SK-N-SH (cell line): ENCODE data around the gene CCL24. TPM values are rescaled to one million over a fixed set of nuclear protein-coding genes. Genes with fewer than 3 reads are reported as not detected.

Experiments used
- CTCF ChIA-PET: fragments of 300-600, 350-600 bp; formaldehyde crosslinking; extraction: SDS; loops from one replicate; lab custom pipeline; 2021; lab: Yijun Ruan, JAX
- POLR2A ChIA-PET: fragments of 350-600 bp; sonication (Branson Sonifier 250); formaldehyde crosslinking; extraction: SDS; loops from one replicate; lab custom pipeline; 2020; ENCODE audit warnings: antibody characterized with exemption, inconsistent platforms; lab: Yijun Ruan, JAX
- DNase-seq: peaks from one replicate; pipeline ENCODE4 v3.0.0; 2012
- H2AFZ ChIP-seq: fragments of 200-600 bp; sonication (generic); 2 replicates; pipeline ENCODE4 v1.8.1; 2016; ENCODE audit warnings: antibody characterized with exemption, mild to moderate bottlenecking, low read depth
- H3F3A ChIP-seq: fragments of 200-600 bp; sonication (generic); replicated peaks from 2 replicates; pipeline ENCODE3; 2016; ENCODE audit warnings: antibody characterized with exemption, mild to moderate bottlenecking; ENCODE audit not compliant: insufficient read depth
- H3K27ac ChIP-seq, 2 experiments: fragments of 200-500 bp in 1 of 2; fragments of 200-600 bp in 1 of 2; sonication (Bioruptor generic) in 1 of 2; sonication (generic), shearing (Covaris generic) in 1 of 2; 2 replicates each; pipeline versions ENCODE4 v1.5.1 to v1.6.1; 2014 to 2016; ENCODE audit warnings: low read depth in 2 of 2, inconsistent platforms in 1 of 2, low read length in 1 of 2, mild to moderate bottlenecking in 1 of 2, mixed read lengths in 1 of 2
- H3K27me3 ChIP-seq: fragments of 200-600 bp; sonication (generic), shearing (Covaris generic); 2 replicates; pipeline ENCODE4 v1.6.1; 2016; ENCODE audit warnings: mixed run types; ENCODE audit not compliant: insufficient read depth
- H3K36me3 ChIP-seq, 2 experiments: fragments of 200-500 bp in 1 of 2; fragments of 200-600 bp in 1 of 2; sonication (Bioruptor generic) in 1 of 2; sonication (generic) in 1 of 2; replicated peaks in 1 of 2; 2 replicates each; pipeline versions ENCODE3 to v1.5.1; 2014 to 2016; ENCODE audit warnings: low read length in 1 of 2, mild to moderate bottlenecking in 1 of 2; ENCODE audit not compliant: insufficient read depth in 2 of 2, control insufficient read depth in 1 of 2
- H3K4me1 ChIP-seq, 2 experiments: fragments of 200-500 bp in 1 of 2; fragments of 200-600 bp in 1 of 2; sonication (Bioruptor generic) in 1 of 2; sonication (generic), shearing (Covaris generic) in 1 of 2; 2 replicates each; pipeline versions ENCODE4 v1.5.1 to v1.6.1; 2014 to 2016; ENCODE audit warnings: low read depth in 1 of 2, low read length in 1 of 2, mixed run types in 1 of 2; ENCODE audit not compliant: insufficient read depth in 2 of 2, control insufficient read depth in 1 of 2
- H3K4me2 ChIP-seq: fragments of 200-600 bp; sonication (generic), shearing (Covaris generic); 2 replicates; pipeline ENCODE4 v1.6.1; 2017; ENCODE audit warnings: mixed run types
- H3K4me3 ChIP-seq, 2 experiments: fragments of 200-500 bp in 1 of 2; fragments of 200-600 bp in 1 of 2; sonication (Bioruptor generic) in 1 of 2; sonication (generic), shearing (Covaris generic) in 1 of 2; 2 replicates each; pipeline versions ENCODE4 v1.5.1 to v1.8.1; 2014 to 2016; ENCODE audit warnings: low read depth in 2 of 2, inconsistent platforms in 1 of 2, low read length in 1 of 2, mild to moderate bottlenecking in 1 of 2, mixed read lengths in 1 of 2, moderate library complexity in 1 of 2
- H3K79me2 ChIP-seq: fragments of 200-600 bp; sonication (generic); 2 replicates; pipeline ENCODE4 v1.8.1; 2017; ENCODE audit warnings: mild to moderate bottlenecking; ENCODE audit not compliant: insufficient read depth
- H3K9ac ChIP-seq: fragments of 200-600 bp; sonication (generic); 2 replicates; pipeline ENCODE4 v1.6.1; 2017; ENCODE audit warnings: mixed run types
- H3K9me2 ChIP-seq: fragments of 200-600 bp; sonication (generic); 2 replicates; pipeline ENCODE4 v1.6.1; 2017; ENCODE audit warnings: mixed run types
- H3K9me3 ChIP-seq: fragments of 200-600 bp; sonication (generic); 2 replicates; pipeline ENCODE4 v1.6.1; 2017; ENCODE audit warnings: mixed run types, mild to moderate bottlenecking, moderate library complexity
- H4K20me1 ChIP-seq: fragments of 200-600 bp; sonication (generic); 2 replicates; pipeline ENCODE4 v1.6.1; 2017; ENCODE audit warnings: mild to moderate bottlenecking, mixed run types; ENCODE audit not compliant: insufficient read depth
- EP300 ChIP-seq, 2 experiments: IDR thresholded peaks; 2 replicates each; pipeline versions ENCODE4 v1.4.0 to v1.6.1; 2012; ENCODE audit warnings: borderline replicate concordance in 1 of 2, low read depth in 1 of 2, low read length in 1 of 2
- FOSL2 ChIP-seq: IDR thresholded peaks from 2 replicates; pipeline ENCODE4 v1.4.0; 2012; ENCODE audit warnings: low read depth, mild to moderate bottlenecking, moderate library complexity, borderline replicate concordance
- IRF3 ChIP-seq: fragments of 150-350 bp; IDR thresholded peaks from 2 replicates; pipeline ENCODE4 v1.6.1; 2016; ENCODE audit warnings: mild to moderate bottlenecking, low read depth, low read length
- JUND ChIP-seq: IDR thresholded peaks from 2 replicates; pipeline ENCODE4 v1.4.0; 2012
- MEF2A ChIP-seq: IDR thresholded peaks from 2 replicates; pipeline ENCODE4 v1.4.0; 2012; ENCODE audit warnings: low read depth, borderline replicate concordance
- PBX3 ChIP-seq: IDR thresholded peaks from 2 replicates; pipeline ENCODE4; 2012
- SIN3A ChIP-seq: IDR thresholded peaks from 2 replicates; pipeline ENCODE4 v1.6.1; 2012; ENCODE audit warnings: low read depth, mild to moderate bottlenecking, low read length, moderate library complexity, borderline replicate concordance
- SMC3 ChIP-seq: IDR thresholded peaks from 2 replicates; pipeline ENCODE4 v1.6.1; 2012; ENCODE audit warnings: low read depth, low read length, improper control_type of control experiment
- TAF1 ChIP-seq: IDR thresholded peaks from 2 replicates; pipeline ENCODE4 v1.6.1; 2012; ENCODE audit warnings: low read depth, mild to moderate bottlenecking, low read length, moderate library complexity, borderline replicate concordance
- TCF12 ChIP-seq: IDR thresholded peaks from 2 replicates; pipeline ENCODE4 v1.4.0; 2012
- YY1 ChIP-seq: IDR thresholded peaks from 2 replicates; pipeline ENCODE4 v1.4.0; 2012; ENCODE audit warnings: low read depth, mild to moderate bottlenecking
- ZBTB33 ChIP-seq: IDR thresholded peaks from 2 replicates; pipeline ENCODE4 v1.4.0; 2012; ENCODE audit warnings: low read depth, borderline replicate concordance
- WGBS: methylation state at CpG from one replicate; pipeline ENCODE4 v1.1.6; 2017; ENCODE audit warnings: low lambda C conversion rate; 5-methylcytosine and 5-hydroxymethylcytosine counted together
- polyA plus RNA-seq, 3 experiments: library from polyadenylated mRNA; depleted of rRNA; stranded (reverse); fragments of >200 nt; gene quantifications; 2 replicates each; pipeline ENCODE4 v1.2.3, GENCODE V29; 2012
- TF ChIP-seq, protein P1 (sequence below): fragments of 200-600 bp; sonication (generic); IDR thresholded peaks from 2 replicates; pipeline ENCODE4 v1.6.1; 2017; ENCODE audit warnings: antibody characterized with exemption, mild to moderate bottlenecking, moderate library complexity

CCL24 gene
- polyA plus RNA-seq, 1 of the 3 experiments (the other 2 are of a cell fraction): not detected

GRCh38 chr7:75814407-75814947, 871 bp upstream of the CCL24 start:
- Histone ChIP-seq H3K4me3 (no peak overlapping the region), H3F3A (no peaks in the 10 kb centered on the region), H2AFZ (no peak overlapping the region), H3K9me2 (no peaks in the 10 kb centered on the region), H3K9me3 (no peaks in the 10 kb centered on the region), H3K27me3 (no peaks in the 10 kb centered on the region), H3K27ac (no peak overlapping the region), H3K4me1 (no peaks in the 10 kb centered on the region), H3K79me2 (no peaks in the 10 kb centered on the region), H3K36me3 (no peaks in the 10 kb centered on the region), H3K9ac (no peak overlapping the region), H3K4me2 (no peak overlapping the region), H4K20me1 (no peaks in the 10 kb centered on the region)
- WGBS: 55% methylated on average over 13 of the region's 13 CpGs
- POLR2A ChIA-PET: no interaction called here
- no peak for DNase-seq
- no peak for TF ChIP-seq MEF2A
- TF ChIP-seq SMC3: no peak
- peak; percentile 82 for TF ChIP-seq PBX3
- TF ChIP-seq EP300 (IDR thresholded peaks at IDR 0.05; ENCODE audit: borderline replicate concordance in 1 of 2, low read depth in 1 of 2, low read length in 1 of 2): no peak
- TF ChIP-seq IRF3: no peak
- TF ChIP-seq ZBTB33: no peak
- no peak for TF ChIP-seq YY1
- no peak for TF ChIP-seq SIN3A
- 0 out of 2 replicates have a peak, but pooled peaks have one; percentile 10 for TF ChIP-seq TCF12
- TF ChIP-seq FOSL2: peak; percentile 15; the same call in 1 of the 2 replicates
- TF ChIP-seq JUND: no peak
- no peak for TF ChIP-seq TAF1
- TF ChIP-seq, protein P1, sequence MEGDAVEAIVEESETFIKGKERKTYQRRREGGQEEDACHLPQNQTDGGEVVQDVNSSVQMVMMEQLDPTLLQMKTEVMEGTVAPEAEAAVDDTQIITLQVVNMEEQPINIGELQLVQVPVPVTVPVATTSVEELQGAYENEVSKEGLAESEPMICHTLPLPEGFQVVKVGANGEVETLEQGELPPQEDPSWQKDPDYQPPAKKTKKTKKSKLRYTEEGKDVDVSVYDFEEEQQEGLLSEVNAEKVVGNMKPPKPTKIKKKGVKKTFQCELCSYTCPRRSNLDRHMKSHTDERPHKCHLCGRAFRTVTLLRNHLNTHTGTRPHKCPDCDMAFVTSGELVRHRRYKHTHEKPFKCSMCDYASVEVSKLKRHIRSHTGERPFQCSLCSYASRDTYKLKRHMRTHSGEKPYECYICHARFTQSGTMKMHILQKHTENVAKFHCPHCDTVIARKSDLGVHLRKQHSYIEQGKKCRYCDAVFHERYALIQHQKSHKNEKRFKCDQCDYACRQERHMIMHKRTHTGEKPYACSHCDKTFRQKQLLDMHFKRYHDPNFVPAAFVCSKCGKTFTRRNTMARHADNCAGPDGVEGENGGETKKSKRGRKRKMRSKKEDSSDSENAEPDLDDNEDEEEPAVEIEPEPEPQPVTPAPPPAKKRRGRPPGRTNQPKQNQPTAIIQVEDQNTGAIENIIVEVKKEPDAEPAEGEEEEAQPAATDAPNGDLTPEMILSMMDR: no peak
- CTCF ChIA-PET: no interaction called here
